ENCODE results near the gene DAB1.

The DAB1 gene

DNA sequence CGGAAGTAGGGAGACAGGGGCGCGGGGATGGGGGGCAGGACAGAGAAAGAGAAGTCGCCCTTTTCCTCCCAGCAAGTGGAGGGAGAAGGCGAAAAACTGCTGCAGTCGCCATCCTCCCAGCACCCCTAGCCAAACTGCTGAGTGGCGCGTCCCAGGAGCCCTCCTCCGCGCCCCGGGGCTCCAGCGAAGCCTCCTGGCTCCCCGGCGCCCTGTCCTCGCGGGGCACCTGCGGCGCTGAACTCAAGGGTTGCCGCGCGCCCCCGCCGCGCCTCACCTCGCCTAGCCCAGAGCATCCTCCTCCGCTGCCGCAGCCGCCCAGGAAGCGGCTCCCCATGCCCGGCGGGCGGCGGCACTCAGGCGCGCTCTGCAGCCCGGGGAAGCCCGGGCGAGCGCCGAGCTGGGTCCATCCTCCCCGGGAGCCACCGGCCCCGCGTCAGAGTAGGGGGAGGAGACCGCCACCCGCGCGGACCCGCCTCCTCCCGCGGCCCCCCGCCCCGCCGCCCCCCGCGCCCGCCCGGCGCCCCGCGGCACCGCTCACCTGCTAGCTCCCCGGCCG, at the start of gene DAB1:
DAB1 (minus strand) TSS at position 405 of the 556 bp plus-strand sequence. CDS start 133,030 bp downstream, outside the sequence.
- peak in 13 of 58 donors; percentile 1 to 64 (median 25) for DNase-seq

DNA sequence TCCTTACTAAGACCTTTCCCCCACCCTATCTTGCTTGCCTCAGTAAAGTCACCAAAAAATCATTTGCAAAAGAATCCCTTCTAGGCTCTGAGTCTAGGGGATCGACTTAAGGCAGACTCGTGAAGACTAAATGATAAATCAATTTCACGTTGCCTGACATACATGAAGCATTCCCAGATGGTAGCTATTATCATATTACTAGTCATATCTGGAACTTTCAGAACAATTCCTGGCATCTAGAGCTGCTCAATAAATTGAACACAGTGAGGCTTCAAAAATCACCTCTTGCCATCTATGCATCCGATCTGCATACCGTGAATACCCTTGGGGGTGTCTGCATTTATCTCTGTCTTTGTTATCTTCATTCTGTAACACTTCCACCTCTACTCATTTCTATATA, 49.6 kb upstream of the DAB1 start:
- no peak for DNase-seq

DNA sequence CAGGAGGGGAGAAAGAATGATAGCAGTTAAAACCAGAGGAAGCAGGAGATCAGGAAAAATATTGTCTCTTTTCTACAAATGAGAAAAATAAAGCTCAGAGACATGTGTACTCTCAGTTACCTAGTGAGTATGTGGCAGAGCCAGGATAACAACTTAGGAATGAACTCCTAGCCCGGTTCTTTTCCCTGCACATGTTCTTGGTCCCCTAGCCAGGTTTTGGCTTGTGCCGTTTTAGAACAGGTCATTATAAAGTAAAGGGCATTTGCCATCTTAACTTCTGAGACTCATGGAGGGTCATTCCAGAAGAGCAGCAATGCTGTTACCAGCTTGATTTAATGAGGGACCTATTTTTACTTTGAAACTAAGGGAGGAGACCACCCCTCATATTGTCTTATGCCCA, 48.1 kb upstream of the DAB1 start:
- no peak for DNase-seq

DNA sequence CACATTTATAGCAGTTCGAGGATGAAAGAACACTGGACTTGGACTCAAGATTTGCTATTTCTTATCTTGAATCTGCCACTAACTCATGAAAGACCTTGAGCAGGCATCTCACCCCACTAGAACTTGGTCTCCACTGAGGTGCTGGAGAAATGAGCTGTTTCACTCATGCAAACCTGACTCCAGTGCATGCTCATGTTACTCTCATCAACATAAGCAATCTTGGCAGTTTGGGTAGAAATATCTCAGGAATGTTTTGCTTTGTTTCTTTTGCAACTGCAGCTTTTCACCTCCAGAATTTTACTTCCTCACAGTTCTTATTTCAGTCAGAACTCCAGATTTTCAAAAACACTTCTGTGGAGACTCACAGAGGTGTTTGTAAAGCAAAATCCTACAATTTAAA, 46.2 kb upstream of the DAB1 start:
- no peak for DNase-seq

DNA sequence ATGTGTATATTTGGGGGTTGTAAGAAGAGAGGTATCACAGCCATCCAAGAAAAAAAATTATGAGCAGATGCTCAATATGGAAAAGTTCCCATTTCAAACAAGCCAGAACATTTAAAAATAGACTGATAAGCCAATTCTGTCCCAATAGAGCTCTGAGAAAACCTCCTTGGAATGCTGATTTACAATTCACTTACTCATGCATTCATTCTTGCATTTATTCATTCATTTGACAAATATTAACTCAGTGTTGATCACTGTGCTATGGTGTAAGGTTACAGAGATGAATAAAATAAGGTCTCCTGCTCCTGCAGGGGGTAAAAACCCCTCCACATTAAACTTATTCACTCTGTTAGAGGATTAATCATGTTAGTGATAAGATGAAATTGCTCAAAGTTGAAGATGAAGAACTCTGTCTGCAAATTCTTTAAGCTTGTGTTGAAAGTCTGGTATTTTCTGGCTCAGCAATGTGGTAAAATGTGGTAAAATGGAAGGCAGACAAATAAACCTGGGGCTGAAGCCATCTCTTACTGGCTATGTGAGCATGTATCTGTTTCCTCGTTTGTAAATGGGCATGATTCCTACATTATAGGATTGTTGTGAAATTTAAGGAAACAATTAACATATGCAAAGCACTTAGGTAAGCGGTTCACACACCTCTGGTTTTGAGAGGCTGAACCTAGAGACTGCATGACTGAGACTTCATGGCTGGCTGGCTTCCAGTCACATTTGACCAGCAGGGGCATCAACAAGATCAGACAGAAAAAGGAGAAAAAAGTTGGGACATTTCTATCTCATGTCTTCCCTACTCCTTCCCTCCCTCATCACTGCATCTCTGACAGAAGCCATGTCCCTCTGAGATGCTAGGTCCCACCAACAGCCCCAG, 45.0 kb upstream of the DAB1 start:
- no peak for DNase-seq

DNA sequence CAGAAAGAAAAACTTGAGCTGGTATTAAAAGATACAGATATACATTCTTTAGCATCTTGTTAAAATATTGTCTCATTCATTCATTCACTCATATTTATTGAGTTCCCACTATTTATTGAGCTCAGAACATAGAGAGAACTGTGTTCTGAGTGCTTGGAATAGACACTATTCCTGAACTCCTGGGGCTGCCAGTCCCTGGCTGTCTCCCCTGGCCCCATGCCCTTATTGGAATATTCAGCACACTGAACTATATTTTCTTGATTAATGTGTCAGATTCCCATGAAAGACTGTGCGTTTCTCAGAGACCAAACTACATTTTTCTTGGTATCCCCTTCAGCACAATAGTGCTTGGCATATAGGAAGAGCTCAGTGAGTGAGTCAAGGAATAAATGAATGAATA, 44.0 kb upstream of the DAB1 start:
- DNase-seq: no peak

DNA sequence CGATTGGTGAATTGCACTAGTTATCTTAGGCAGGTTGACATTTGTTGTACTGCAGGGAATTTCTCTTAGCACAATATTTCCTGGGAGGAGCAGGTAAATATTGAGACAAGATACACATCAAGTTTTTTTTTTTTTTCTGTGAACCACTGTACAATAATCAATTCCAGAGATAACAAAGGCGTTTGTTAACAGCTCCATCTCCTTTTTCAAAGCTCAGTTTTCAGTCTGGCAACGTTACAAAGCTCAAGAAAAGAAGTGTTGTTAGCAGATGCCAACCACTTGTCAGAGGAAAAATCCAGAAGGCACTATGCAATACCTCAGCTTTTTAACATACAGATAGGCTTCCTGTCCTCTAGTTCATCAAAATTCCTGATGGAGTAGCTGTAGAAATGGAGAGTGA, 40.9 kb upstream of the DAB1 start:
- no peak for DNase-seq

DNA sequence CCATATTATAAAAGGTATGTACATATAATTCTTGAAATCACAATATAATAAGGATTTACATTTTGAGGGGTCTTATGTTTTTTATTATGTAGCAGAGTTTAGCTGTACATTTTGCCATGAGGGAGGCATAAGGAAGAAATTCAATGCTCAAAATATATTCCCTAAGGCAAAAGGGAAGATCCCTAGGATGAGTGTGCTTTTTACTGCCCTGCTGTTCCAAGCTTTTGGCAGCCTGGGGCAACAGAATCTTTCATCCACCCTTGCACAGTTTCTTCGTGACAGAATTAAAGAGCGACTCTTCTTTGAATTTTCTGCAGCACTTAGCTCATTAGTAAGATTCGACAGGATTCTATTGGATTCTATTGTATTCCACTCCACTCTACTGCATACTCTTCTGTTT, 39.5 kb upstream of the DAB1 start:
- DNase-seq: no peak

DNA sequence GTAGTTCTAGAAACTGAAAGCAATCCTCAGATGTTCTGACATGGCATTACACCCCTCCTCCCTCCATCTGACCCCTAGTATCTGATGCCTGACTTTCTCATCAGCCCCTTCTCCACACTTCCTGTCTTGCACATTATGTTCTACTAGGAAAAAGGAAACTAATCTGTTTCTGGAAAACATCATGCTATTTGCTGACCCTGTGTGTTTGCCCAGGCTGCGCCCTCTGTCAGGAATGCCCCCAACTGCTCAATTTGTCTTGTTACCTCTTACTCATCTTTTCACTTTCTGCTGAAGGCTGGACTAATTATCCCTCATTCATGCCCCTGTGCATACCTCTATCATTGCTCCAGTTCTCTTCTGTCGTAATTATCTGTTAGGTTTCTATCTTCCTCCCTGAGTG, 37.5 kb upstream of the DAB1 start:
- DNase-seq: no peak

DNA sequence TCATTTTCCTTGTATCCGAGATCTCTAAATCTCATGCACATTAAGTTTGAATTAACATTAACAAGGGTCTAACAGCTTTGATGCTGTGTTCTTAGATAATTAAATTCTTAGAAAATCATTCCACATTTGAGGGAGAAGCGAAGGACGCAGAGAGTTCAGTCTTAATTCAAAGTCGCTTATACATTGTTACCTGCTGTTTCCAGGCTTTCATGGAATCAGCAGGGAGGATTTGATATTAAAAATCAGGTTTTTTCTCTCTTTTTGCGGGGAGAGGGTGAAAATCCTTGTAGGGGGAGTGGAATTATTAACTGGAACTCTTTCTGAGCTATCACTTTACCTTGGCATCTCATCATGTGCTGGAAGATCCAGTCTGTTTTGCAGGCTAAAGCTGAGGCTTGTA, 27.7 kb upstream of the DAB1 start:
- no peak for DNase-seq

DNA sequence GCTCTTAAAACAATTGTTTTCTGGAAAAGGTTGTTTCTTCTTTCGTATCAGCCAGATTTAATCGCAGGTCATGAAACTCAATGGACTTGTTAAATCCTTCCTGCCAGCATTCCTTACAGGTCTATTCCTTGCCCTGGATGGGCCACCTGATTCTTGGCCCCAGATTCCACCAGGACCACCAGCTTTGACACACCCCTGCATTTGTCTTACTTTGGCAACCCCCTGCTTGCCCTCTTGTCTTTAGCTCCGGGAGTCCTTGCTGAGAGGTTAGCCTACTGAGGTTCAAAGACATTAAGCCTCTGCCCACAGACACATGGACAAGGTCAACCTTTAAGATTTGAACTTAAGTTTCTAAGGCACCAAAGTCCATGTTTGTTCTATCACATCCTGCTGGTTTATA, 27.1 kb upstream of the DAB1 start:
- DNase-seq: no peak

DNA sequence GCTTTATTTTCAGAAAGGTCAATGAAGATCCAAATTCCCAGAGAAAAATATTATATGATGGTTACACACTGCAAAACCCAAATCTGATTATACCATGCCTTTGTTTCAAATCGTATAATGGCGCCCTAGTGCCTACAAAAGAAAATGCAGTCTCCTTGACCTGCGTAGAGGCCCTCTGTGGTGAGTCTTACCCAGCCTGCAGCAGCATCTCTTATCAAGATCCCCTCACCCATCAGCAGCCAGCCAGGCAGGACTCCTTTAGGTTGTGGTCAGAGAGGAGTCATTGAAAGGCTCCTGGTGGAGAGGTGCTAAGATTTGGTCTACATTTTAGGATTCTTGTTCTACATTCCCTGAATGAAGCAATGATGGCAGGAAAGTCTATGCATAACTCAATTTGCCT, 23.7 kb upstream of the DAB1 start:
- no peak for DNase-seq

DNA sequence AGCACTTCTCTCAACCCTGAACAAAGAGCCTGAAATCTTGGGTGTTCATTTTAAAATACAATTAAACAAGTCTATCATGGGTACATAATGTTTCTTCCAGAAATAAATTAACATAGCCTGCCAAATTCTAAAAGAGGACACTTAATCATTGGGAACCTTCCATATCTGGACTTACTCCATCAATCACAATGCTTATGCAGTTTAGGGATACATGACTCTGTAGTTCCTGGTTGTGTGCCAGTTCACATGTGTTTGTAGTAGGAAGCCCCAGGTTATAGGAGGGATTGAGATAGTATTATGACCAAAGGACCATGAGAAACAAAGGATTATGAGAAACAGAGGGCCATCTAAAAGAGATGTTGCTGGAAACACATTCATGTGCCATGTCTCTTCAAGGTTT, 19.1 kb upstream of the DAB1 start:
- DNase-seq: no peak

DNA sequence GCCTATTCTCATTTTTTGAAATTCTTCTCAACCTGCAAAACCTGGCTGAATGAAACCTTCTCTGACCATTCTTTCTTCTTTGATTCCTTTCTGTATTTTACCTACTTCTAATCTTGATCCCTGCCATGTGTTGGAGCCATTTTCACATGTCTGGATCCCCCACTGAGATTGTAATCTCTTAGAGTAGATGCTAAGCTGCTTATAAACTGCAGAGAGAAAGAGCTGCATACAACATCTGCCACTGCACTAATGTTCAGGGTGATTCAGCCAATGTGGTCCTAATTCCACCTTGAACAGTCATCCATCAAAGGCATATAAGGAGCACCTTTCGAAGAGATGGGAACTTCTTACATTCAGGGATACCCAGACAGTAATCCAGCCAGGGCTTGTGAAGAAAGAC, 16.2 kb upstream of the DAB1 start:
- DNase-seq: no peak

DNA sequence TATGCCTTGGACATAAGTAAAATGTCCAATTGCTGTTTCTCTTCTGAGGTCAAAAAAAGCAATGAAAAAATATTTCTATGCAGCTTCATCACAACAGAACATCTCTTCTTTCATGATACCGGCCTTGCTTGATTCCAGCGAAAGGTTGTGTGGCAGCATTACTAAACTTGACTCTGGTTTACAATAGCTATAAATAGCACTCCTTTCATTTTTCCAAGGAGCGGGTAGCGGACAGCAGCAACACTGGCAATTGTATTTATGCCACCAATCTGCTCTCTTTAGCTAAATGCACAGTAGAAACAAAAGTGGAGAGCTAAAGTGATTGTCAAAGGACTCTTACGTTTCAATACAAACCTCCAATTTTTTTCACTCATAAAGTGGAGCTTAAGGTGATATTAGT, 7.5 kb upstream of the DAB1 start:
- DNase-seq: no peak

DNA sequence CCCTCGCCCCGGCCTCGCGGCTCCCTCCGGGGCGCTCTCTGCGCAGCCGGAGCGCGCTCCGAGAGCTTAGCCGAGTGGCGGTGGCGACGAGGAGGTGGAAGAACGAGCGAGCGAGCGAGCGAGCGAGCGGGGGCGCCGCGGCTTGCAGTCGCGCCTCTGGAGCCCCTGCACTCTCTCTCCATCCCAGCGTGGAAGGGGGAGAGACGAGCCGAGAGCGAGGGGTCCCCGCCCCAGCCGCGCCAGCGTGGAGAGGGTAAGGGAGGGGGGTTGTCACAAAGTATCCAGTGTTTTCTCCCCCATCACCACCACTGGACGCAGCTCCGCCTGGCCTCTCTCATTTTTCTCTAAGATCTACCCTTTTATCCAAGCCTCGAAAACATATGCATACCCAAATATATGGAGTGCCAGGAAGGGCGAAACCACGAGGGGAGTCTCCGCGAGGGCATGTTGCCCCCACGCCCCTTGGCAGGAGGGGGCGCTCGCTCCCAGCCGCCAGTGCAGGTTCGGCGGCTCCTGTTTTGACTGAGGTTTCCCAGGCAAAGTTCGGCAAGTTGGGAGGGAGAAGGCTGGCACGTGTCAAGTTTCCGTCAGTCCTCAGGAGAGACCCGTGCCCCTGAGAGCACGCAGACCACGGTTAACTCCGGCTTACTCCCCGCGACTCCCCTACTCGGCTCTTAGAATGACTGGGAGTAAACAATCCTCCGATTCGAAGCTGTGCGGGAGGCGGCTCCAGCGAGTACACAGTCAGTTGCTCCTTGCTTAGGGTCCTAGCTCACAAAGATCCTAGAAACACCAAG, 569 bp upstream of the DAB1 start:
- peak in 33 of 58 donors; percentile 6 to 64 (median 29) for DNase-seq

DNA sequence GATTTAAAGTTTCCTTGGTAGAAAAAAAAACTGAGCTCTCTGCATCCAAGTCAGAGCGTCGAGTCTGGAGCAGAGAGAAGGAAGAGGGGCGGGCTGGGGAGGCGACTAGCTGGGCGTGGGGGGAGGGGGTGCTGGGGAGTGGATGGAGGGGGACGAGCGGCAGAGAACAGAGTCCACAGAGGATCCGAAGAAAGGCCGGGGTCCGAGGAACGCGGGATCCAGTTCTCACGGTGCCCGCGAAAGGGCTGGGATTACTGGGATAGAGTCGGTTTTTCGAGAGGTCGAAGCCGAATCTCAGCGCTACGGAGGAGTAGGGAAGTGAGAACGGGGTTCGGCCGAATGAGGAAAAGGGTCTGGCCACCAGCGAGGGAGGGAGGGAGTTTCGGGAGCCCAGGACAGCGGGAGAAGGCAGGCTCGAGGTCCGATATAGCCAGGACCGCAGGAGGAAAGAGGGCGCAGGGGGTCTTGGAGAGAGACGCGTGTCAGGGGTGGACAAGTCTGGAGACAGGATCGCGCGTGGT, 665 bp downstream of the DAB1 start:
- DNase-seq: peak in 8 of 58 donors; percentile 5 to 40 (median 8)

DNA sequence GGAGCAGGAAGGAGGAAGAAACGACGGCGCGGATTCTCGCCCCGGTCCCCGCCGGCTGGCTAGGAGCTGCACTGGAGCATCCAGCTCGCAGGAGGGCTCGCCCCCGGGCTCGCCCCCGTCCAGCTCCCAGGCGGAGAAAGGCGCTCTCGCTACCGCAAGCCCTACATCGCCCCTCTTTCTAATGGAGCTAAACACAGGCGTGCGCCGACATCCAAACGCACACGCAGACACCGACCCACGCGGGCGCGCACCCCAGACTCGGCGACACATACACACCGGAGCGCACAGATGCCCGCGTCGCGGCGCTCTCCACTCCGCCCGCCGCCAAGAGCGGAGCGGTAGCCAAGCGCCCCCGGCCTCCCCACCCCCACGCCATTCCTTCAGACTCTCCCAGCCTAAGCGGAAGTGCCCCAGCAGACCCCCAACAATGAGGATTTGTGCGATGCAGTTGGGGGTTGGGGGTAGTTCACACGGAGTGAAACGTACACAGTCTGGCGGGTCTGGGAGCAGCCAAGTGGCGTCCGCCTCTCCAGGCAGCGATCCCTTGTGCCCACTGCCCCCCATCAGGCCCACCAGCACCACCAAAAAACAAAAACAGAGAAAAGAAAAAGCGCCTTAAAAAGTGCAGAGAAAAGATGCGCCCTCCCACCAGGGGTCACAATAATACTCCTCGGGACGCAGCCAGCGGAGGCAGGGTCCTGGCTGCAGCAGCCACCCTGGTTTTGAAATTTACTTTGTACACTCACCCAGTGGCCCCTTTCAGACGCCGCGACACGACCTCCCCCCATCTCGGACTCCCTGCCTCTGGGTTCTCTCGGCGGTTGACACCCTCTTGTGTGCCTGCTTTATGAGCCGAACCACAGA, 1.4 kb downstream of the DAB1 start:
- peak in 25 of 58 donors; percentile 2 to 70 (median 23) for DNase-seq

DNA sequence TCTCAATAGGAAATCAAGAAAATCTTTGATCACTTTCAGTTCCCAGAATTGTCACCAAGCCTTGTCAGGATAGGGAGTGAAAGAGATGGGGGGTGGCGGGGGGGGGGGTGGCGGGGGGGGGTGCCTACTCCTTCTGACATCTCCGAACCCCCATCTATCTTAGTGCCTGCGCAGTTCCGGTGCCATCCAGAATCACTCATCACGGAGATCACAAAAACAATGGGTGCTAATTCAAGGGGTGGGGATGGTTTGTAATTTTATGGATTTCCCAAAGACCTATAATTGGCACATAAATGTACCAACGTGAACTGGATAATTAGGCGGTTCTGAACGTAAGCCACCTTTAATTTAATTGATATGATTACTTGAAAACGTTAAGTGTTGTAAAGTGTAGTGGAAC, 2.1 kb downstream of the DAB1 start:
- DNase-seq: no peak

DNA sequence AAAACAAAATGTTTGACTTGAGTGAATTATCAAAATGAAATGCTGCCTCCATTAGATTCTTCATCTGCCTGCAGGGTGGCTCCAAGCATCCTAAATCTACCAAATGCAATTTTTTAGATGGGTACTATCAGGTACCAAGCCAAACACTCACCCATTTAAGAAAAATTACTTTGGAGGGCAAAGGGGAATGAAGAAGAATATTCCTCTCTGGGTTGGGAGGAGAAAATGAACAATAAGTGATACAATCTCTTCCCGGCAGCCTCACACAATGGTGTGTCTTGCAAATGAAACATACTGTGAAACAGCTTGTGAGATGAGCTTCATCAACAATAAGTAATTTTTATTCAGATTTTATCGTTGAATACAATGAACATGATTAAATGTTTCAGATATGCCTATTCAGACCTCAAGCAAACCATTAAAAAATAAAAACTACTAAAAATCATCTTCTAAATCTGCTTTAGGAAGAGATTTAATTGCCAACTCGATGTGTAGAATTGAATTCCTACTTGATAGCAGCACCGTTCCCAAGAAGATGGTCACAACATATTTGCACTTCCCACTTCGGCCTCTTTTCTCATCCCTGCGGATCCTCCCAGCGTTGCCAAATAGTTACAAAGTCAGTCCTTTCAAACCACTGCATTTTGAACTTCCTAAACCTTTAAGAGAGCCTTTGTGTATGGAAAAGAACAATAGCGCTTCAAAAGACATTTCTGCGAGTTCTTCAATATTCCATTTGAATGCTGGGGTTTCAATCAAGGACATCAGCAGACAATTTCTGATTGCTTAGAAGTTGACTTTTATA, 2.7 kb downstream of the DAB1 start:
- DNase-seq: no peak

Measured in anterior cingulate cortex (tissue), 58 donors.